ENCODE results near the gene STK32B.

The STK32B gene

DNA sequence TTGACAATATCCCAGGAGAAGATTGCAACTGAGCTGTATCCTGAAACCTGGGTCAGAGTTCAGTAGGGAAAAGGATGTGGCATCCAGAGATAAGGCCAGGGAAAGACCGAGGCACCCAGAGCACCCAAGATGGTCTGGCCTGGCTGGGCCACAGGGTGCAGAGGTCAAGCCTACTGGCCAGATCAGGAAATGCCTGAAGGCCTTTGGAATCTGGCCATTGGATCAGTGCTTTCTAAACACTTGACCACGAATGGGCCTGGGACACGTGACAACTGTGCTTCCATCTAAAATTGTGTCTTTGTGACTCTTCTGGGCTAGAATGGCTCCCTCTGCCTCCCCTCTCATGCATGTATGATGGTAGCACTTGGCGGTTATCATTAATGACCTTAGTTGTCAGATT lies 340.2 kb downstream of the STK32B start:
- DNase-seq (ENCODE audit: low read depth in 2 of 2), result no peak

DNA sequence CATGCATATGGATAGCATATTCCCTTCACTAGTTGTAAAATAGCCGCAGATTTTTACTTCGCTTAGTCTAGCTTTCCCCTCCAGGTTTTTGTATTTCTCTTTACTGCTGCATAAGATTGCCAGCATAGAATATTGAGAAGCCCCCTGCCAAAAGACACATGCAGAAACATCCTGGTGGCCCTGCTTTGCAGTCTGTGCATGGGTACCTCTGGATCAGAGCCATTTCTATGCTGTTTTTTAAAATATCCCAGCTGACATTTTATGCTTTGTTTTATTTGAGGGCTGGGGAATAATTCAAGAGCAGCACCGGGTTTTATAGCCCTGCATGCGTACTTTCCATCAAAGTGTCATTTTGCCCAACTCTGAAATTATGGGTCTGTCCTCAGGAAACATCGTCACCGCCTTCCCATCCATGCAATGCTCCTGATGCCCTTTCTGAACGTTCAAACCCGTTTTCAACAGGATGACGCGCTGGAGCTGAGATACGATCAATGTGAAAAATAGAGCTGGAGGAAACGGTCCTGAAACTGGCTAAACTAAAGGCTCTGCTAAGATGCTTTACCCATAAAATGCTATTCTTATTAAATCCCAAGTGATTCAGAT lies 342.7 kb downstream of the STK32B start:
- no peak for DNase-seq (ENCODE audit: low read depth in 2 of 2)

DNA sequence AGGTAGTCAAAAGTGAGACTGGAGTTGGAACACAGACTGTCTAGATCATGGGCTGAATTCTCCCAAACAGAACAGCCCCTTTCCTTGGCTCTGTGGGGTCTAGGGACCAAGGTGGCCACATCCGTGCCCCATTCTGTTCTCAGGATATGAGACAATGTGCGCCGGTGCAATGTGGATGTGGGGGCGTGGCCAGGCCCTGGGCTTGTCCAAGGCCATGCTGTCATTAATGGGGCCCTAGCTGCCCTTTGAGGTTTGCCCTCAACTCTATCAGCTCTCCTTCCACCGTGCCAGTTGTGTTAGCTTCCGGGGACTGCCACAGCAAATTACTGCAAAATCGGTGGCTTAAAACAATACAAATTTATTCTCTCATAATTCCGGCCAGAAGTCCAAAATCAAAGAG lies 344.5 kb downstream of the STK32B start:
- no peak for DNase-seq (ENCODE audit: low read depth in 2 of 2)

DNA sequence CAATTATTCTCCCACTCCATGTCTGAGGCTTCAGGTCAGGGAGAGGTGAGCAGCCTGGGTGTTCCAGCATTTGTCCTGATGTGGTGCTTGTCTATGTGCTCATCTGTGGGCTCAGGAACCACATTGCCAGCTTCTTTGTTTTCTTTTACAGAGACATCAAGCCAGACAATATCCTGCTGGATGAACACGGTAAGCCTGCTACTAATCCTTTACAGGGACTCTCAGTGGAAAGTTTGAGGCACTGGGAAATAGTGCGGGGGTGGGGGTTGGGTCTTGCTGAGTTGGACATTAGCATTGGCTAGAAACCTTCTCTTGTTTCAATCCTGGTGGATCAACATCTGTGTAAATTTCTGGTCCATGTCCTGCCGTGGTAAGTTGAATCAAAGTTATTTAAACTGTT lies 346.8 kb downstream of the STK32B start:
- DNase-seq (ENCODE audit: low read depth in 2 of 2), result no peak

DNA sequence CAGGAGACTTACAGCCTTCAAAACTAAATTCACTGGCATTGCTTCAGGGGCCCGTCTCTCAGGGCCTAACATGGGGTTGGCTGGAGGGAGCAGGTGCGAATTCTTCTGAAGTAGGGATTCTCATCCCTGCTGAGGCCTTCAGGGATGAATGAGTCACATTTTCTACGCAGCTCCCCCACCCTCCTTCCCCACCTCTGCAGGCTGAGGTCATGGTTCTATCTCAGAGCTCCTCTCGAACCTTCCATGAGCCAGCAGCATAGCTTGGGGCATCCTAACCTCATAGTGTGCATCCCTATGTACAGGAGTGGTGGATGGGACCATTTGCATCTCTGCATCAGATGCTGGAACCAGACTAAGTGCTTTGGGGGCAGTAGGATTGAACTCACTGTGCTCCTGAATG lies 347.8 kb downstream of the STK32B start:
- no peak for DNase-seq (ENCODE audit: low read depth in 2 of 2)

DNA sequence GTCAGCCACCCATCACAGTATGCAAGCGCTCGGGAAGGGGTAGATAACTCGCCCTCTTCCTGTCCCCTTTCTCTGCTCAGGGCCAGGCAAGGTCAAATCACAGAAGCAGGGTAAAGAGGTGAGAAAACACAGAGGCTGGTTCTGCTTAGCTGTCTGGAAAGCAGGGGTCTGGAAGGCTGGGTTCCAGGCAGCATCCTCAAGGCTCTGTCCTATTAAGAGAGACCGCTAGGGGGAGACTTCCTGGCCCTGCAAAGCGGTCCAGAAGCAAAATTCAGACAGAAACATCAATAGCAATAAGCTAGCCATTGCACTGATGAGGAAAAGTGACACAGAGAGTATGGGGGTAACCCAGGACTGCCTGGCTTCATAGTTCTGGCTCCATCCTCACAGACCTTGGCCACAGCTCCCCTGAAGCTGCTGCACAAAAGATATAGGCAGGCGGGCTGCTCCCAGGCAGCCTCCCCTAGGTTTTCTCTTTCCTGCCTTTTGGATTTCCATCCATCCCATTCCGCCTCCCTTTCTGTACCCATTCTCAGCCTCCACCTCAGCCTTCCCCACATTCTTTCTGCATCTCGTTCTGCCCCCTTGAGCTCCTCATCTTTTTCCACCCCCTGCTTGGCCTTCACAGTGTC lies 348.6 kb downstream of the STK32B start:
- DNase-seq (ENCODE audit: low read depth in 2 of 2), result no peak

DNA sequence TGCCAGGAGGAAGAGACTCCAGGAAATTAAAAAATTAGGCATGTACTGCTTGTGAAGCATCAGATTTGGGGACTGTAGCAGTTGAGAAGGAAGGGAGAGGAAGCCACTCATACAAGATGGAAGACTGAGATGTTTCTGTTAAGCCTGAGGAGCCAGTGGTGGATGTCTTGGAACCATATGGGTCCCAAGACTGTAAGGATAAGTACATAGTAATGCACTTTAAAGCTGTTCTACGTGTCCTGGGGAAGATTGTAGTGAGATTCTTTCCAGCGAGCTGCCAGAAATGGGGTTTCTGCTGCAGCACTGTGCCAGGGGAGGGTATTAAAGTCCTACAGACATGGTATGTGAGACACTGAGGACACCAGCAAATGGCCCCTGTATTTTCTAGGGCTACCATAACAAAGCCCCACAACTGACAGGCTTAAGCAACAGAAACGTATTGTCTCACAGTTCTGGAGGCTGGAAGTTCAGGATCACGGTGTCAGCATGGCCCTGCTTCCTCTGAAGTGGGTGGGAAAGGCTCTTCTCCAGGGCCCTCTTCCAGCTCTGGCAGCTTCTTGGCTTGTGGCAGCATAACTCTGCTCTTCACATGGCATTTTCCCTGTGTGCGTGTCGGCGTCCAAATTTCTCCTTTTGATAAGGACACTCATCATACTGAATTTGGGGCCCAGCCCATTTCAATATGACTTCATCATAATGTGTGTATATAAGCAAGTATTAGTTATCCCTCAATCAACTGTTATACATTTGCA lies 352.6 kb downstream of the STK32B start:
- no peak for DNase-seq (ENCODE audit: low read depth in 2 of 2)

DNA sequence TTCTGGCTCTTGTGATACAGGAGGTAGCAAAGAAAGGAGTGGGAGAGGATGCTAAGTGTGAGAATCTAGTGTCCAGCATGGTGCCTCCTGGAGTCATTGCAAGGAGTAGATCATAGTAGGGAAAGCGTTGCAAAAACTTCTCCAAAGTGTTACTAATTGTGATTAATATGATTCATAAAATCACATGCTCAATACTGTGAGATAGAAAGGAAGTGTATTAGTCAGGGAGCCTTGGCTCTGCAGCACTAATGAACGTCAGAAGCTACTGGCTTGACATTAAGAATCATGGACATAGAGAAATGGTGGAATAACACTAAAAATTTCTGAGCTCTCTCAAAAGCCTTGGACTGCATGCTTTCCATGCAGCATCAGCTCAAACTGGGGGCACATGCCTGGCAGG lies 358.0 kb downstream of the STK32B start:
- DNase-seq (ENCODE audit: low read depth in 2 of 2), result no peak

DNA sequence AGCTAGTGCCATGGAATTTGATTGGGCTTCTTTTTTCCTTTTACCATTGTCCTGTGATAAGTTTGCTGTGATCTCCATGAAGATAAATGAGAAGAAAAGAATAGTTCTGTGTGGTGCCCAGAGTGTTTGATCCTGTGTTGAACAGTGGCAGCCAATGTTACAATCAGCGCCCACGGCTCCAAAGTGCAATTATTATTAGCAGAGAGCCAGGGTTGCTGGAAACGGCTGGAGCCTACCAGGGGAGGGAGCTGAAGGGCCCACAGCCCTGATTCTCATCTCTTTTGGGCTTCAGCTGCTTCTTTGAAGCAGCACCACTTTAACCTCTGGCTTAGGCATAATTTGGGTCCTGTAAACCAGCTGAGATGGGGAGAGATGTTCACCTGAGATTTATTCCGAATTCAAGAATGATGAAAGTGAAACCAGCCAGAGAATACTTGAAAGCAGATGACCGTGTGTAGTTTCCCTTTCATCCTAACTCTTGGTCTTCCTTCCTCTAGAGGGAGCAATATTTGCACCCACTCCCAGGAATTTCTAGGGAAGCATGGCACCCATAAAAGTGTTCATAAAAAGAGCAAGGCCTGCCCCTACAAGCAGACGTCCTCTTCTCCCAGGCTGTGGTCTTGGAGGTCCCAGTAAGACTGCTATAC lies 358.8 kb downstream of the STK32B start:
- DNase-seq (ENCODE audit: low read depth in 2 of 2), result no peak

DNA sequence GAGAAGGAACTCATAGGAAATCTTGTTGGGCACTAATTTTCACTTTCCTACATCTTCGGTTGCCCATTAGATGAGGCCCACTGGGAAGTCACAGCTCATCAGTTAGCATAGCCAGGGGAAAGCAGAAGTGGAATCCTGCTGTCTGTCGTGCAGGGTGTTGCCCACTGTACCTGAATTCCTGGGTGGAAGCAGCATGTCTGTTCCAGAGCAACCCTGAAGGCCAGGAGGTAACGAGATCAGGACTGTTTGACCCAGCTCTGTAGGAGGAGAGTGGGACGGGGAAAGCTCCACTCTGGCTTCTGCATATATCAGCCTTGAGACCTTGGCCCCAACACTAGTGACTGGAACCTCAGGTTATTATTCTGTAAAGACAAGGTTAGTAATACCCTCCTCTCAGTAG lies 361.0 kb downstream of the STK32B start:
- no peak for DNase-seq (ENCODE audit: low read depth in 2 of 2)

DNA sequence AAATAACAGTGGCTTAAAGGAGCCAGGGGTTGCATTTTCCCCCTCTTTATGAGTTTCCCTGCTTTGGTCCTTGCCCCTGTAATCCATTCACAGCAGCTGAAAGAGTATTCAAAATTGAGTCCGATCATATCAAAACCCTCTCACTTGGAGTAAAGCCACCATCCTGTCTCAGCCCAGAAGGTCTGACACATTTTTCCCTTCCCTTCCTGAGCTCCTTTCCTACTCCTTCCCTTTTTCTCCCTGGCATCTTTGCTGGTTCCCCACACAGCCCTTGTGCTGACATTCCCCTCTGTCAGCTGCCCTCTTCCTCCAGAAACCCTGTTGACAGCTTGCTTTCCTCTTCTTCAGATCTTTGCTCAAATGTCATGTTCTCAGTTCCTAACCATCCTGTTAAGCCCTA lies 361.5 kb downstream of the STK32B start:
- no peak for DNase-seq (ENCODE audit: low read depth in 2 of 2)

DNA sequence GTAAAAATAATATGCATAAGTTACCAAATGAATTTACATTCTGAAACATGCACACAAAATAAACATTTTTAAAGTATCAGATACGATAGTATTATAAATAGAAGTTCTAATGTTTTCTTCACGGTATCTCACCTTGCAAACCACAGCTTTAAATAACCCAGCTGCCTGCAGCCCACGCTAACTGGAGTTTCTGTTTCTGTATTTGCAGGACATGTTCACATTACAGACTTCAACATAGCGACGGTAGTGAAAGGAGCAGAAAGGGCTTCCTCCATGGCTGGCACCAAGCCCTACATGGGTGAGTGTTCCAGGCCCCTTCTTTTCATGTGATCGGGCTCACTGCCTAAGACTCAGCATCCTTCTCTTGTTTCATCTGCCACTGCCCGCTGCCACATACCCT lies 365.4 kb downstream of the STK32B start:
- DNase-seq (ENCODE audit: low read depth in 2 of 2), result no peak

DNA sequence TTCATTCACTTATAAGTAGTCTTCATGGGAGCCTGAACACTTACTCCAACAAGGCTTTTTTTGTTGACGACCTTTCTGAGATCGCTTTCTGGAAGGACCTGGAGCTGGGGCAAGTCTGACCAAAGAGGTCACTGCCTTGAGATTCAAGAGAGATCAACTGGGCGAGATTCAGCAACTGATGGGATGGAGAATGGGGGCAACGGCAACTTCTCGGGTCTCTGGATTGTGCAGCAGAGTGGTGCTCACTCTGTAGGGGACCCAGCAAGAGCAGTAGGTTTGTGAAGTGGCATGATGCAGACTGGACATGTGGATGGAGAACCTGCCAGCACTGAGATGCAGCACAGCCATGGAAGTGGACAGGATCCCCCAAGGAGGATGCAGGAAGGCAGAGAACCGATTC lies 369.0 kb downstream of the STK32B start:
- no peak for DNase-seq (ENCODE audit: low read depth in 2 of 2)

DNA sequence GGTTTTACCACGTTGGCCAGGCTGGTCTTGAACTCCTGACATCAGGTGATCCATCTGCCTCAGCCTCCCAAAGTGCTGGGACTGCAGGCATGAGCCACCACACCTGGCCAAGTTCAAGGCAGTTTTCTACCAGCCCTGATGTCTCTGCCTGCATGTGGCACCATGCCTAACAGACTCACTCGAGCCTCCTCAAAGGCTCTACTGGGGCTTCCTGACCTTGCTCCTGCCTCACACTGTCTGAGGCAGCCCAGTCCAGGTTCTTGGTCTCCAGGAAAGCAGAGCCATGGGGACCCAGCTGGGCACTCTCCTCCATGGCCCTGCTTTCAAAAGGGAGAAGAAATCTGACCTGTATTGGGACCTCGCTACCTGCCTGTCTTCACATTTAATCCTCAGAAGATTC lies 370.1 kb downstream of the STK32B start:
- no peak for DNase-seq (ENCODE audit: low read depth in 2 of 2)

DNA sequence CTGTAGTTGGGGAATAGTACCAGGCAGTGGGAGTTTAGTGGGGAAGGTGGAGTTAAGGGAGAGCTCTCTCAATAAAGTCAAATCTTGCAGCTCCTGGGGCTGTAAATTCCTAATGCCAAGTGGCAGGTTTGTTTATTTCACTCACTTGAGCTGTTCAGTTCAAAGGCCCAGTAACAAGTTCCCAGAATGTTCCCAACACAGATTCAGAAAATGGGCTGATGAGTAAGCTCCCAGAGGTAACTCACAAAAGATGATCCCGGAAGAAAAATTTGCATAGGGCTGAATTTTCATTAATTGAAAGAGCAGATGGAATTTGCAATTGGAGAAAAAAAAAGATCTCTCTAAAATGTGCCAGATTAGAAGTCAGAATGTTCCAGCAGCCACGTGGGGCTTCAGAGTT lies 370.9 kb downstream of the STK32B start:
- no peak for DNase-seq (ENCODE audit: low read depth in 2 of 2)

DNA sequence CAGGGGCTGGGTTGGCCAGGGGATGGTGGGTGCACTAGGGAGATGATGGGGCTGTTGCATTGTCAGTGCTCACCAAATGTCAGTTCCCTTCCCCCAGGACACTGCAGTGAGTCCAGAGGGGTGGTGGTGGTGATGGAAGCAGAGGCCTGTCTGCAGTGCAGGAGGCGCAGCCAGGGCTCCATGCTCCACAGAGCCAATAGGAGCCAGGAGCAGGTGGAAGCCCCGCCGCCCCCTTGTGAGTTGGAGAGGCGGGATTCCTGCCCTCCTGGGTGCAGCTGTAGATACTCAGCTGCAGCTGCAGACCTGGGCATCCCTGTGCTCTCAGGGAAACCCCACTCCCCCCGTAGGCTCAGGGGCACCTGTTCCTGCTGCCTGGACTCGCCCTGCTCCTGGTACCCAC lies 372.4 kb downstream of the STK32B start:
- DNase-seq (ENCODE audit: low read depth in 2 of 2), result no peak

DNA sequence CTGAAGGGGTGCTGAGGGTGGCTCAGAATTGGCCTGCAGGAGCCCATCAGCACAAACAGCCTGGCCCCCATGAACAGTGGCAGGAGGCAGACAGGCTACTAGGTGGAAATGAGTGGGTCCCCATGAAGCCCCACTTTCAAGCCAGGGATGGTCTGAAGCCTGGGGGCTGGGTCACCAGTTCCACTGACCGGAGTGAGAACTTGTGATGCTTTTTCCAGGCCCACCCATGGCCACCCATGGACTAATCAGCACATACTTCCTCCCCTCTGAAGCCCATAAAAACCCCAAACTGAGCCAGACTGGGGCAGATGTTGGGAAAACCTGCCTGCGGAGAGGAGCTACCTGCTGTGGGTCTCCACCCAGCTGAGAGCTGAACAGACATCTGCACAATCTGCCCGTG lies 372.9 kb downstream of the STK32B start:
- DNase-seq (ENCODE audit: low read depth in 2 of 2), result no peak

DNA sequence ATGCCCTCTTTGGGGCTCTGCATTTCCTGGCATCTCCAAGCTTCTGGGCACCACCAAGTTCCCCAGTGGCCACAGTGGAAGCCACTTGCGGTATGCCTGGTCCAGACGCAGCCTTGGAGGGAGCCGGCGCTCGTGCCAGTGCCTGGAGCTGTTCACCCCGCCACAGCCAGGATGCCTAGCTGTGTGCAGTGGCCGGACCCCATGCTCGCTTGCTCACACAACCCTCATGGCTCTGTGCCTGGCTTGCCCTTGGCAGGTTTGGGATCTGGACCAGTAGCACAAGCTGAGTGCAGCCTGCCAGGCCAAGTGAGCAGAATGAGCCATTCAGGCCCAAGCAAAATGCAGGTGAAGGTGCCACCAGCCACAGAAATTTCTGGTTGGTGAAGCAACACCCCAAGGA lies 373.6 kb downstream of the STK32B start:
- no peak for DNase-seq (ENCODE audit: low read depth in 2 of 2)

DNA sequence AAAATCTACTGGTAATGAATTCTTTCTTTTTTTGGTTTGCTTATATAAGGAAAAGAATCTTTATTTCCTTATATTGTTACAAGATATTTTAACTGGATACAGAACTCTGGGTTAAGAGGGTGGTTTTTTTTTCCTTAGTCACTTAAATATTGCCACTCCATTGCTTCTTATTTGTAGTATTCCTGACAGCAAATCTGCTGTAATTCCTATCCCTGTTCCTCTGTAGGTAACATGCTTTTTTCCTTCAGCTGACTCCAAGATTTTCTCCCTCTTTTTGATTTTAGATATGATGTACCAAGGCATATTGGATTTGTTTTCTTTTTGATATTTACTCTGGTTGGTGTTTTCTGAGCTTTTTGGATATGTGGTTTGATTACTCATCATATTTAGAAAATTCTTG lies 378.5 kb downstream of the STK32B start:
- DNase-seq (ENCODE audit: low read depth in 2 of 2), result no peak

DNA sequence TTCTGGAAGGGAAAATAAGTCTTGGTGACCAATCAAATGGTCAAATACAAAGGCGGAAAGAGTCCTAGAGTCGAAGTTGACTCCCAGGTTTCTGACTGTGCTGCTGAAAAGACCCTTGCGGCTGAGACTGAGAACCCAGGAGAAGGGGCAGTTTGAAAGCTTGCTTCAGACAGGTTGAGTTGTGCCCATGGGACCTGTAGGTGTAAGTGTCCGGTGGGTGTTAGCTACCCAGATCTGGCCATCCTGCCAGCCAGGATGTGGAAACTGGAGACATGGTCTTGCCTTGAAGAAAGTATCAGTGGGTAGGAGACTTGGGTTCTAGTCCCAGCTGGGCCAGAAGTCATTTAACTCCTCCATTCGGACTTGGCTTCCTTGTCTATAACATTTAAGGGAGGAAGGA lies 381.9 kb downstream of the STK32B start:
- DNase-seq (ENCODE audit: low read depth in 2 of 2), result no peak

DNA sequence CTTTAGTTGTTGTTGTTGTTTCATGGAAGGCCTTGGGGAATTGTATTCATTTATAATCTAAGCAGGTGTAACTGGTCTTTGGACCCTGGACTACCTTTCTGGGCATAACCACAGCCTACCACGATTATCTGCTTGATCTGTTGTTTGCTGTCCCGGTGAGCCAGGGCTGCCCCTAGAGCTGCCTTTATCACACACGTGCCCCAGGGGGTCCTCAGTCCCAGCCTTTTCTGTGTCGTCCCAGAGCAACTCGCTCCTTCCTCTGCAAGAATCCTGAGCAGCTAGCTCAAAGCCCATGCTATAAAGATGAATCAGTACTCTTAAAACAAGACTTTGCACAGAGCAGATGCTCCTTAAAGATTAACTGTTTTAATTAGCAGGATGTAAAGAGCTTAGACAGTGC lies 383.9 kb downstream of the STK32B start:
- DNase-seq (ENCODE audit: low read depth in 2 of 2), result no peak

DNA sequence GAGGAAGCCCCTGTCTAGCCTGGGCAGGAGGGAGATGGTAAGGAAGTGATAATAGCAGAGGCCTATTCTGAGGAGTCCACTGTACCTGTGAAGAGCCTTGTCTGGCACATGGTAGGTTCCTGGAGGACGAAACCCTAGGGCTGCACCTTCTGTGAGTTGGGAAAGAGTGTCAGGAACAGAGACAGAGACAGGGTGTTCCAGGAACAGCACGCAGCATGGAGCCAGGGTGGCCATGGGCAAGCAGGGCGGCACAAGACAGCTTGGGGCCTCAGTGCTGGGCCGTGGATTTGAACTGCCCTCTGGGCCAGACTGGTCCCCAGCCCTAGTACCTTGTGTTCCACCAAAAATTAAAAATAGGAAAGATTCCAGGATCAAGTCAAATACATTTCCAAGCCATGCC lies 384.5 kb downstream of the STK32B start:
- DNase-seq (ENCODE audit: low read depth in 2 of 2), result no peak
